Breast epithelium (tissue), 4 donors: ENCODE results near the gene CRTAC1. TPM values are rescaled to one million over a fixed set of nuclear protein-coding genes. Genes with fewer than 3 reads are reported as not detected.
"Not testable (repeated sequence)": the region's sequence is repeated elsewhere in the genome, so short reads cannot be mapped to it uniquely, and the experiment has no call there.

Experiments used
- DNase-seq, 2 donors: peaks; one replicate each; pipeline ENCODE4 v3.0.0-alpha.2; 2019; ENCODE audit warnings: low spot score in 2 of 2
- H3K27ac ChIP-seq, 2 donors: fragments of 200-600 bp; sonication (generic) in 1 of 2; one replicate each; pipeline ENCODE4 v1.5.1; 2016 to 2019; ENCODE audit warnings: mild to moderate bottlenecking in 1 of 2
- H3K27me3 ChIP-seq, 2 donors: fragments of 200-600 bp; sonication (generic) in 1 of 2; one replicate each; pipeline versions ENCODE4 v1.5.1 to v1.6.0; 2017 to 2019; ENCODE audit warnings: control low read depth in 1 of 2, mild to moderate bottlenecking in 1 of 2
- H3K36me3 ChIP-seq: fragments of 200-600 bp; one replicate; pipeline ENCODE4 v1.5.1; 2019
- H3K4me1 ChIP-seq, 2 donors: fragments of 200-600 bp; sonication (generic); one replicate each; pipeline ENCODE4 v1.5.1; 2016 to 2019; ENCODE audit warnings: control low read depth in 1 of 2
- H3K4me3 ChIP-seq, 3 donors: fragments of 200-600 bp; sonication (generic); 1 replicate in 2 of 3; 2 replicates in 1 of 3; pipeline ENCODE4 v1.5.1; 2016 to 2019; ENCODE audit warnings: mild to moderate bottlenecking in 3 of 3, moderate library complexity in 2 of 3
- H3K9me3 ChIP-seq, 2 donors: fragments of 200-600 bp; sonication (generic) in 1 of 2; one replicate each; pipeline ENCODE4 v1.5.1; 2016 to 2019; ENCODE audit warnings: control low read depth in 1 of 2
- CTCF ChIP-seq, 3 donors: fragments of 450-650 bp; IDR thresholded peaks; one replicate each; pipeline ENCODE4 v1.5.1; 2016 to 2017; ENCODE audit warnings: antibody characterized with exemption in 3 of 3, mild to moderate bottlenecking in 3 of 3, moderate library complexity in 3 of 3
- POLR2A ChIP-seq: fragments of 450-650 bp; IDR thresholded peaks from one replicate; pipeline ENCODE4 v1.6.1; 2016; ENCODE audit warnings: antibody characterized with exemption, mild to moderate bottlenecking, moderate library complexity
- POLR2AphosphoS5 ChIP-seq, 3 donors: sonication (generic); formaldehyde crosslinking; IDR thresholded peaks; one replicate each; pipeline ENCODE4 v1.6.1; 2017; ENCODE audit warnings: antibody characterized with exemption in 3 of 3
- intact Hi-C: fragments of 100-400 bp; cut with DNase I; formaldehyde crosslinking; loops from one replicate; pipeline ENCODE4 v1.15.1; 2023; ENCODE audit warnings: low total_unique reads
- total RNA-seq, 3 donors: library from RNA; depleted of rRNA; stranded (reverse); fragments of >200 nt; gene quantifications; one replicate each; pipeline ENCODE4 v1.1.0, GENCODE V29; 2016

The CRTAC1 gene
- total RNA-seq, 3 donors from 2014 or later, result 1.6 to 4.7 (median 1.9) TPM

GRCh38 chr10:97844678-97845077, 185.7 kb downstream of the CRTAC1 start:
- TF ChIP-seq CTCF (IDR thresholded peaks at IDR 0.05), result no peak
- no peak for TF ChIP-seq POLR2AphosphoS5 (IDR thresholded peaks at IDR 0.05)
- no peak for DNase-seq
- Histone ChIP-seq H3K27me3 (no peaks in the 10 kb centered on the region), H3K36me3 (no peaks in the 10 kb centered on the region), H3K9me3 (no peaks in the 10 kb centered on the region), H3K4me1 (no peaks in the 10 kb centered on the region), H3K27ac (no peak overlapping the region), H3K4me3 (no peak overlapping the region)
- intact Hi-C loops, result no loop called here

- DNase-seq, H3K36me3 ChIP-seq, H3K4me1 ChIP-seq, intact Hi-C loops, H3K4me3 ChIP-seq, H3K27ac ChIP-seq, H3K27me3 ChIP-seq, H3K9me3 ChIP-seq: not testable (repeated sequence)
These were observed 186.4 kb downstream of the CRTAC1 start for GRCh38 chr10:97843972-97844371.

GRCh38 chr10:97843281-97843671, 187.1 kb downstream of the CRTAC1 start:
- no peak overlapping the region for H3K27ac ChIP-seq
- no peak overlapping the region for H3K4me3 ChIP-seq
- H3K36me3 ChIP-seq, result no peaks in the 10 kb centered on the region
- H3K4me1 ChIP-seq, result no peaks in the 10 kb centered on the region
- no peaks in the 10 kb centered on the region for H3K27me3 ChIP-seq
- intact Hi-C loops, result no loop called here
- TF ChIP-seq POLR2AphosphoS5 (IDR thresholded peaks at IDR 0.05) (no peak), POLR2A (no peak), CTCF (IDR thresholded peaks at IDR 0.05) (no peak)
- DNase-seq, result no peak
- H3K9me3 ChIP-seq, result no peaks in the 10 kb centered on the region

GRCh38 chr10:97842656-97843280, 187.7 kb downstream of the CRTAC1 start:
- intact Hi-C loops, result no loop called here
- H3K4me3 ChIP-seq, result no peak overlapping the region
- TF ChIP-seq POLR2A, result no peak
- no peak for TF ChIP-seq CTCF (IDR thresholded peaks at IDR 0.05)
- no peak for TF ChIP-seq POLR2AphosphoS5 (IDR thresholded peaks at IDR 0.05)
- no peaks in the 10 kb centered on the region for H3K36me3 ChIP-seq
- DNase-seq, result no peak
- H3K9me3 ChIP-seq, result no peaks in the 10 kb centered on the region
- no peaks in the 10 kb centered on the region for H3K4me1 ChIP-seq
- H3K27ac ChIP-seq, result no peak overlapping the region
- H3K27me3 ChIP-seq, result no peaks in the 10 kb centered on the region

- H3K9me3 ChIP-seq, intact Hi-C loops, H3K36me3 ChIP-seq, H3K27me3 ChIP-seq, H3K4me3 ChIP-seq, H3K4me1 ChIP-seq, H3K27ac ChIP-seq, DNase-seq: not testable (repeated sequence)
These were observed 188.3 kb downstream of the CRTAC1 start for GRCh38 chr10:97842114-97842513.

GRCh38 chr10:97841166-97841565, 189.3 kb downstream of the CRTAC1 start:
- intact Hi-C loops, H3K4me3 ChIP-seq: not testable (repeated sequence)

GRCh38 chr10:97838091-97838490, 192.3 kb downstream of the CRTAC1 start:
- no peaks in the 10 kb centered on the region for H3K9me3 ChIP-seq
- no peaks in the 10 kb centered on the region for H3K4me1 ChIP-seq
- H3K36me3 ChIP-seq, result no peaks in the 10 kb centered on the region
- intact Hi-C loops, result no loop called here
- no peak for DNase-seq
- no peak for TF ChIP-seq CTCF (IDR thresholded peaks at IDR 0.05)
- no peak for TF ChIP-seq POLR2A
- no peak for TF ChIP-seq POLR2AphosphoS5 (IDR thresholded peaks at IDR 0.05)
- no peak overlapping the region for H3K27ac ChIP-seq
- no peak overlapping the region for H3K4me3 ChIP-seq
- H3K27me3 ChIP-seq, result no peaks in the 10 kb centered on the region

More at GRCh38 chr10:97841166-97841565, 189.3 kb downstream of the CRTAC1 start:
- H3K36me3 ChIP-seq, DNase-seq, H3K4me1 ChIP-seq, H3K9me3 ChIP-seq, H3K27me3 ChIP-seq, H3K27ac ChIP-seq: not testable (repeated sequence)
